Measurements from ENCODE around the gene PPM1F.

The PPM1F gene

GRCh38 chr22:21975854-21976345, 23.3 kb upstream of the PPM1F start:
- no peak for DNase-seq

DNA sequence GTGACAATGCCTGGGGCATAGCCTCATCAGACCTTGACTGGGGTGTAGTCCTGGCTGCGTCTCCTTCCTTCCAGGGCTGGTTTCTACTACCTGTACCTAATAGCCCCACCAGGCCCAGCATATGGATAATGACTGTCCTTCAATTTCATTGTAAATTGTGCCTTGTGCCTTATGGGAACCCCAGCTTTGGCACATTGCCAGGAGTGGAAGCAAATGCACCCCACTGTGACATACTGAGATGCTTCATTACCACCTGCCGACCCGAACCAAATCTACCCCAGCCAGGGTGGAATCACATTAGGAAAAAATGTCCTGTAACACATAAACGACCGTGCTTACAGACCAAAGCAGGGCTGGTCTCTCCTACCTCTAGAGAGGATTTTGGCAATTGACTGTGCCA, 22.6 kb upstream of the PPM1F start:
- DNase-seq = no peak

- DNase-seq = no peak
These were observed 21.5 kb upstream of the PPM1F start for GRCh38 chr22:21974058-21974649.

DNA sequence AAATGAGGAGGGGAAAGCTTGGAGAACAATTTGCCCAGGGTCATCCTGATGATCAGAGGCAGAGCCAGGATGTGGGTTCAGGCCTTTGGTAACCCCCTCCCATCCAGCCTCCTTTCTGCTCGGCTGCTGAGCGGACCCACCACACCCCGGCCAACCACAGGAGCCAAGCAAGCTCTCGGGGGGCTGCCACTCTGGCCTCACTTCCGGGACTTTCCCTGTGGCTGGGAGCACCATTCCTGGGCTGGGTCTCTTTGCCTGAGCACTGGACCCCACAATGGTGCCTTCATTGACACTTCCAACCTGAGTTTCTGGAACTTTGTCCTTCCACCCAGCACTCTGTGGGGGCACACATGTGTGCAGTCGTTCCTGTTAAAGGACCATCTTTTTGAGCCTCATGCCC, 20.2 kb upstream of the PPM1F start:
- DNase-seq = no peak

DNA sequence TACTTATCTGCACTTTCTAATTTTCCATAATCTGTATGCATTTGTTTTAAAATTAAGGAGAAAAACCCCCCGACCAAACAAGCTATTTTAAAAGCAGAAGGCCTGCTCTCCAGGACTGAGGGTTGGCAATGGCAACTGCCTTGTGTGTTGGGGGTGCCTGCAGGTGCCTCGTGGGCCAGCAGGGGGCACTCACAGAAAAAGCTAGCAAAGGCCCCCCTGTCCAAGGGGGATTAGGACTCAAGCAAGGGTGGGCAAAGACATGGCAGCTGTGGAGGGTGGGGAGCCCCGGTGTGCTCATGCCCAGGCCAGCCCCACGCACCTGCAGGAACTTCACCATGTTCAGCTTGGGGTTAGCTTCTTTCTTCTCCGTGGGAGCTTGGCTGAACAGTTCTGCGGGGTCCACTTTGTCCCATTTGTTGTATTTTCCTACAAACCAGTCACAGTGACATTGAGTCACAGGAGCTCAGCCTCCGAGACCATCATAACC, 19.7 kb upstream of the PPM1F start:
- DNase-seq = peak in 1 of 2 experiments; percentile 37

DNA sequence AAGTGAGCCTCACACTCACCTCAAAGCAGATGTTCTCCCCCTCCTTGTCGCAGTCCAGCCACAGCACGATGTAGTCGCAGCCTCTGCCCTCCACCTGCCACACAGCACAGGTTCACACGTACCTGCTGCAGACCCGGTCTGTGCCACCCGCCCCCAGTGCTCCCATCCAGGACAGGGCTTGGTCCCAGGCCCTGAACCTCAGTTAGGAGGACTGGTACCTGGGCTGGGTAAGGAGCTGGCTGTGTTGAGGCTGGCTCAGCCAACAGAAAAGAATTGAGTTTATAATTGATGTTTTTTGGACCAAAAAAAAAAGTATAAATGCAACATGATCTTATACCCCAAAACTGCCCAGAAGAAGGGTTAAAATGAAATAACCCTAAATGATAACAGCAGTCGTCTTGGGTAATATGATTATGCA, 19.2 kb upstream of the PPM1F start:
- no peak for DNase-seq

- DNase-seq = no peak
These were observed 18.4 kb upstream of the PPM1F start for GRCh38 chr22:21970800-21971617.

DNA sequence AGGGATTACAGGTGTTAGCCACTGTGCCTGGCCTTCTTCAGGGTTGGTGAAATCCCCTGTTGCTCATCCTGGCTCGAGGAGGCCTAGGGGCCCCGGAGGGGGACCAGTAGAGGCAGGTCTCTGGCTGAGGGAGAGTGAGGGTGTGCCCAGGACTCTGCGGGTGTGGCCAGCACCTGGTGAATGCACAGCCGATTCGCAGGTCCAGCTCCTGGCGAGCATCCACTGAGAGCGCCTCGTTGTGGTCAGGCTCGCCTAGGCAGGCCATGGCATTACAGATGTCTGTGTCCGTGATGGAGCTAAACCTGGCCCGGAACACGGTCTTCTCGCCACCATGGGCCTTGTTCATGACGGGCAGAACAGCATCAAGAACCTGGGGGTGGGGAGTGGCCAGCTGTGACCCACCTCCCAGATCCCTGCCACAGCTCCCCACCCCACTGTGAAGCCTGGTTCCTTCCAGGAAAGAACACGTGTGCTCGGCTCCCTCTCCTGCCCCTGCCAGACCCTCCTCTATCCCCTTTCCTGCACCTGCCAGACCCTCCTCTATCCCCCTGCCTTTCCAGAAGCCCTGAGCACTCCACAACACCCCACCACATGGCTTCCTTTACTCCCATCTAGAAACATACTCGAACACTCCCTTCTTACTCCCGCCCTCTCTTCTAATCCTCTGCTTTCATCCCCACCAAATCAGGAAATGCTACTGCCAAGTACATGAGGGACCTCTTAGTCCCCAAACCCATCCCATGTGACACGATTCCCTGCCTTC, 17.6 kb upstream of the PPM1F start:
- DNase-seq = no peak

GRCh38 chr22:21968452-21969129, 15.9 kb upstream of the PPM1F start:
- no peak for DNase-seq

DNA sequence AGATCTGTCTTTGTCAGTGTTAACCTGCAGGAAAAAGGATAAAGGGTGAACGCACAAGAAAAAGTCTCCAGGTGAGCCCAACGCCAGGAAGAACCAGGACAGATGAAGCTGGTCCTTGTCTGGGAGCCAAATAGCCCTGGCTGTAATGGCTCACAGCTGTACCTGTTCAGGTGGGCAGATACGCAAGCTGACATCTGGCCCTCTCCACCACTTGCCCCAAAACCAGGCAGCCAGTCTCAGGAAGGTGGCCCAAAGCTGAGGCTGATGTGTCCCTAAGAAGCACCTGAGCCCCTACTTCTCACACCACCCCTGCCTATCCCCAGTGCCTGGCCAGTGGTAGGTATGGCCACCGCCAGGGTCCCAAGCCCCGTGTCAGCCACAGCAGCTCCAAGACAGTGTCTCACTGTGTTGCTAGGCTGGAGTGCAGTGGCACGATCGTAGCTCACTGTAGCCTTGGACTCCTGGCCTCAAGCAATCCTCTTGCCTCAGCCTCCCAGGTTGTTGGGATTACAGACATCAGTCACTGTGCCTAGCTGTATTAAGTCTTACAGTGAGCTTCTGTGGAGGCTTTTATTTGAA, 15.1 kb upstream of the PPM1F start:
- DNase-seq = no peak

GRCh38 chr22:21966643-21967516, 14.2 kb upstream of the PPM1F start:
- no peak for DNase-seq

- DNase-seq = no peak
These were observed 13.2 kb upstream of the PPM1F start for GRCh38 chr22:21965762-21966288.

DNA sequence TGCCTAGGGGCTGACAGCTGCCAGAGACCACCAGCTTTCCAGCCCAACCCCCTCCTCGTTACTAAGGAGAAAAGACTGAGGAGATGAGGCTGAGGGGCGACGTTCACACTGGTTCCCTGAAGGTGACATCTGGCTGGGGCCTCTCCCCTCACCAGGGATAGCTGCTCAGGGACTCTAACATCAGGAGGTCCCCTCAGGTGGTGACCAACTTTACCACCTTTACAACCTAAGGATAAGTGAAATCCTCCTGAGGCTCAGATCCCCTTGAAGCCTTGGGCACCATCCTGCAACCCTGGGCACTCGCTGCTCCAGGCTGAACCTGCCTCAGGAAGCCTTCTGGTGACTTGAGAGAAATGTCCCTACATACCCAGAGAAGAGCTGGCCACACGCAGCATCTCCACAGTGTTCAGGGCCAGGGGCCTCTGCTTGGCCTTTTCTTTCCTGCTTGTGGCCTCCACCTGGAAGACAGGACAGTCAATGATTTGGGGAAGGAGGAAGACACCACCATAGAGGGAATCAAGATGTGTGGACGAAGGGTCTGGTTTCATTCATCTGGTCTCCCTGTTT, 12.4 kb upstream of the PPM1F start:
- DNase-seq = no peak

GRCh38 chr22:21964234-21964633, 11.6 kb upstream of the PPM1F start:
- no peak for DNase-seq

DNA sequence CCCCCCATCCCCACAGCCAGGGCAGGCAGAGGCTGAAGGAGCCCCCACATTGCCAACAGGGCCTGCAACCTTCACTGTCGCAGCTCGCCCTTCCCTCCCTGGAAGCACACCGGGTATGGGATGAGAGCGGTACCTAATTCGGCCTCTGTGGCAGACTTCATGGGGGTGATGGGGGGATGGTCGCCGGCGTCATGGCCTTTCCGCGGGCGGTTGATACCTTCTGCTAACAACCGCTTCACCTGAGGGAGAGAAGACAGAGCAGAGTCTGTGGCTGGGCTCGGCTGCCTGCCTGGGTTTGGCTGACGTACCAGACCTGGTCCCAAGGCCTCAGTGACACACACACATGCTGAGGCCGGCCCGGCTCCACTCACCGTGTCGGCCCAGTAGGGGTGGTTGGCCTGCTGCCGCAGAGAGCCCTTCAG, 11.2 kb upstream of the PPM1F start:
- no peak for DNase-seq

DNA sequence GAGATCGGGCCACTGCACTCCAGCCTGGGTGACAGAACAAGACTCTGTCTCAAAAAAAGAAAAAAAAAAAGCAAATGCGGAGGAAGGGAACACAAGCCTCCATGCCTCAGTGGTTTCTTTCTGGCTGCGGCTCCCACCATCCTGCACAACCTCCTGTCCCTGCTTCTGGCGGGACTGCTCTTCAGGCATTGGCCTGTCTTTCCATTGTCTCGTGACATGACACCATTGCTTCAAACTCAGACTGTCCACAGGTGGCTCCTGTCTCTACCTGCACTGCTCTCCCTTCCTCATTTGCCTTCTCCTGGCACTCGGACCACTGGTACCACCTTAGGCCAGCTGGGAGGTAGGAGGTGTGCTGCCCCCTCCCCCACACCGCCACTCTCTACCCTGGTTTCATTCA, 10.6 kb upstream of the PPM1F start:
- DNase-seq = no peak

- DNase-seq = no peak
These were observed 10.0 kb upstream of the PPM1F start for GRCh38 chr22:21962655-21962949.

- DNase-seq = no peak
These were observed 9.4 kb upstream of the PPM1F start for GRCh38 chr22:21961886-21962654.

DNA sequence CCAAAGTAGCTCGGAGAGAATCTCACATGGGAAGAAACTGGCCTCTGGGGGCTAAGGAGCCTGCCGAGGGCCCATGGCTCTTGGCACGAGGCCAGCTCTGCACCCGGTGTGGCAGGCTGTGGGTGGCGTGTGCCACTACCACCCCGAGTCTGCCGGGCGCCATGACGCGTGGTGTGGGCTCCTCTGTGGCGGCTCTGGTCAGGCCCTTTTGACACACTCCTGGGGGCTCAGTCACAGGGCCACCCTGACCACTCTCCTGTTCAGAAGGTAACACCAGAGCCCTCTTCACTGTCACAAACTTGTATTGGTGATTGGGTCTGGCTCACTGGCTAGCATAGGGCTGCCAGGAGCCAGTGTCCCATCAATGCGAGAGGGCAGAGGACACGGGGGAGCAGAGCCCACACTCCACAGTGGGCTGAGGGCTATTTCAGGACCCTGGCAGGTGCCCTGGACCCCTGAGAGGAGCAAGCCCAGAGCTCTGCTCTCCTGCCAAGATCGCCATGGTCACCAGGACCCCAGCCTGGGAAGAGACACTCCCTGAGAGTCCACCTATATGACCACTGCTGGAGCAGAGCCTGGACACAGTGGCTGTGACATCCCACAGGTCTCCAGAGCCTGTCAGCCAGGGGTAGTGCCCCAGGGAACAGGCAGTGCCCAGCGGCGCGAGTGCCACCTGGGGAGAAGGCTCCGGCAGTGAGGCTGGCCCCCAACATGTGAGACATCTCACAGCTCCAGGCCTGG, 8.6 kb upstream of the PPM1F start:
- no peak for DNase-seq

Data from NCI-H446 (cell line).